ENCODE data around the gene TOMM20.

DNA sequence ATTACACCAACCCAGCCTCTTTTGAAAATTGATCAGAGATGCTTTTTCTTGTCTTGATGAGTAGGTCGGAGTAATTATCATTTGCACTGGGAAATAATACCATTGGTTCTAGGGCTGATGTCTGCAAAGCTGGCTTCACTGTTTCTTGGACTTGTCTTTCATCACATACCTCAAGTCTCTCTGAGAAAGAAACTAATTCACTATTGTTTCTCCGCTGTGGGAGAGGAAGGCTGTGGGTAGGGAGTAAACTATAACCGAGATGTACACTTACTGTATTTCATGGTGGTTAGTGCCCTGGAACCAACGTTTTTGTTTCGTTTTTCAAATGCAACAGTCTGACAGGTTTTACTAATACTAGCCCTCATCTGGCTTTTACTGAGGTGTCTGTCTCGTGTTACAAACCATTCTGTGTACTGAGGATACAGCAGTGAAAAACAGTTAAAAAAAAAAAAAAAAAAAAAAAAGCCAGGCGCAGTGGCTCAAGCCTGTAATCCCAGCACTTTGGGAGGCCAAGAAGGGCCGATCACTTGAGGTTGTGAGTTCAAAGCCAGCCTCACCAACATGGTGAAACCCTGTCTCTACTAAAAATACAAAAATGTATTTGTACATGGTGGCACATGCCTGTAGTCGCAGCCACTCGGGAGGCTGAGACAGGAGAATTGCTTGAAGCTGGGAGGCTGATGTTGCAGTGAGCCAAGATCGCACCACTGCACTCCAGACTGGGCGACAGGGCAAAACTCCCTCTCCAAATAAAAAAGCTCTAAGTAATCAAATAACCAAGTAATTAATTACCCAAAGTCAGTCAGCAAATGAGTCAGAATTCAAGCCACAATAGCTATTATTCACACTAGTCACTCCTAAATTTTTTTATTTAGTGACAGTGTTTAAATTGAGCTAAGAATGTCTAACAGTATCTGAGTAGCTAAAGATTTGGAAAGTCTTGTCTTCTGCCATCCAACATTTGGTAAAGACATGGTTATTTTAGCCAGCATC, 23.3 kb downstream of the TOMM20 start:
- TF ChIP-seq CTCF (IDR thresholded peaks at IDR 0.05; ENCODE audit: insufficient read depth, low read length, poor library complexity, severe bottlenecking) (no peak), EZH2phosphoT487 (conservative IDR thresholded peaks at IDR 0.05; ENCODE audit: low read length) (no peak)
